K562 (cell line): Measurements from ENCODE around the gene ADCY6. TPM values are rescaled to one million over a fixed set of nuclear protein-coding genes. Genes with fewer than 3 reads are reported as not detected.

Source experiments
- ATAC-seq: fragments of 200-7000 bp; cut with Tn5 transposase; 3 replicates; pipeline ENCODE4 v1.9.1; 2020; ENCODE audit warnings: moderate library complexity
- BruUV-seq: library from RNA; stranded (reverse); fragments of 400-500 nt; replicated peaks from 2 replicates; lab custom pipeline; 2021; lab: Mats Ljungman, UMichigan
- CTCF ChIA-PET: fragments of 300-600 bp; formaldehyde crosslinking; extraction: SDS; loops from one replicate; lab custom pipeline; 2021; ENCODE audit warnings: low intra/inter-chr PET ratio; lab: Yijun Ruan, JAX
- POLR2A ChIA-PET: fragments of 300-600, 350-650 bp; sonication (Branson Sonifier 250); formaldehyde crosslinking; extraction: SDS; loops from one replicate; lab custom pipeline; 2021; ENCODE audit warnings: antibody characterized with exemption, inconsistent platforms; lab: Yijun Ruan, JAX
- DNase-seq, 4 experiments: peaks; one replicate each; pipeline versions ENCODE4 v3.0.0 to v3.0.0-alpha.2; 2011 to 2018; ENCODE audit warnings: low spot score in 3 of 4, mixed read lengths in 3 of 4; ENCODE audit errors: extremely low read depth in 1 of 4
- FAIRE-seq: peaks from 2 replicates; lab custom pipeline; 2011; peaks lifted over from hg19 to GRCh38; lab: Jason Lieb, UNC
- H2AFZ ChIP-seq: 2 replicates; pipeline ENCODE4 v1.6.0; 2011; ENCODE audit warnings: low read depth, low read length, control low read depth, inconsistent platforms
- H3K27ac ChIP-seq: fragments of 200-600 bp; 3 replicates; pipeline ENCODE4 v1.8.0; 2011; ENCODE audit warnings: low read depth, mild to moderate bottlenecking, control low read depth, inconsistent platforms, low read length, moderate library complexity, mixed read lengths; ENCODE audit errors: extremely low read depth
- H3K27me3 ChIP-seq, 2 experiments: fragments of 300-600 bp in 1 of 2; 2 replicates in 1 of 2; 3 replicates in 1 of 2; pipeline versions ENCODE4 v1.6.0 to v1.8.0; 2011; ENCODE audit warnings: inconsistent platforms in 2 of 2, low read length in 2 of 2, mild to moderate bottlenecking in 1 of 2, mixed read lengths in 1 of 2, moderate library complexity in 1 of 2; ENCODE audit not compliant: control insufficient read depth in 2 of 2, insufficient read depth in 2 of 2
- H3K36me3 ChIP-seq: fragments of 300-600 bp; 3 replicates; pipeline ENCODE4 v1.8.0; 2011; ENCODE audit warnings: mild to moderate bottlenecking, low read length, inconsistent platforms; ENCODE audit not compliant: control insufficient read depth, insufficient read depth
- H3K4me1 ChIP-seq, 2 experiments: fragments of 200-600 bp in 1 of 2; replicated peaks in 1 of 2; 2 replicates in 1 of 2; 3 replicates in 1 of 2; pipeline versions ENCODE4 v1.5.1 to v1.8.0; 2011; ENCODE audit warnings: inconsistent platforms in 2 of 2, low read length in 2 of 2, mild to moderate bottlenecking in 1 of 2, mixed read lengths in 1 of 2, moderate library complexity in 1 of 2; ENCODE audit not compliant: control insufficient read depth in 2 of 2, insufficient read depth in 2 of 2
- H3K4me2 ChIP-seq: 2 replicates; pipeline ENCODE4 v1.6.1; 2011; ENCODE audit warnings: low read length, control low read depth, inconsistent platforms, mixed read lengths; ENCODE audit not compliant: insufficient read depth
- H3K4me3 ChIP-seq: fragments of 200-600 bp; sonication (generic), shearing (Covaris generic); 2 replicates; pipeline ENCODE4 v1.5.1; 2016; ENCODE audit warnings: control low read depth, inconsistent platforms
- H3K79me2 ChIP-seq: fragments of 200-600 bp; 3 replicates; pipeline ENCODE4 v1.8.0; 2011; ENCODE audit warnings: low read length, inconsistent platforms; ENCODE audit not compliant: control insufficient read depth, insufficient read depth
- H3K9ac ChIP-seq, 2 experiments: 2 replicates each; pipeline versions ENCODE4 v1.6.0 to v1.6.1; 2011; ENCODE audit warnings: low read depth in 2 of 2, low read length in 2 of 2, control low read depth in 1 of 2, inconsistent platforms in 1 of 2, mild to moderate bottlenecking in 1 of 2, mixed read lengths in 1 of 2; ENCODE audit not compliant: insufficient read depth in 1 of 2
- H3K9me1 ChIP-seq: one replicate; pipeline ENCODE4 v1.6.0; 2011; ENCODE audit warnings: inconsistent platforms, mild to moderate bottlenecking, low read length, moderate library complexity; ENCODE audit not compliant: control insufficient read depth, insufficient read depth
- H3K9me3 ChIP-seq: replicated peaks from 2 replicates; pipeline ENCODE4 v1.5.1; 2011; ENCODE audit warnings: low read depth, low read length, inconsistent platforms; ENCODE audit not compliant: control insufficient read depth, insufficient read depth
- H4K20me1 ChIP-seq: replicated peaks from 2 replicates; pipeline ENCODE4 v1.6.1; 2011; ENCODE audit warnings: low read length, inconsistent platforms, mixed read lengths; ENCODE audit not compliant: control insufficient read depth, insufficient read depth
- CHCHD3 ChIP-seq: fragments of 250-450 bp; sonication (Bioruptor Pico); IDR thresholded peaks from 2 replicates; pipeline ENCODE4 v2.1.2; 2022; ENCODE audit warnings: mild to moderate bottlenecking
- CREB1 ChIP-seq, 2 experiments: sonication (generic) in 1 of 2; formaldehyde crosslinking in 1 of 2; IDR thresholded peaks; 2 replicates each; pipeline versions ENCODE4 v1.6.1 to v1.8.0; 2012 to 2022; ENCODE audit warnings: inconsistent platforms in 1 of 2, mild to moderate bottlenecking in 1 of 2, missing genetic modification reagents in 1 of 2, moderate library complexity in 1 of 2
- ETV5 ChIP-seq: sonication (generic); formaldehyde crosslinking; IDR thresholded peaks from 2 replicates; pipeline ENCODE4 v1.4.0; 2020; ENCODE audit warnings: low read depth, mild to moderate bottlenecking, missing genetic modification reagents
- MAZ ChIP-seq, 2 experiments: fragments of 450-650 bp in 1 of 2; sonication (generic) in 1 of 2; formaldehyde crosslinking; IDR thresholded peaks in 1 of 2; conservative IDR thresholded peaks in 1 of 2; 2 replicates each; pipeline versions ENCODE4 v1.4.0 to v1.5.0; 2020; ENCODE audit warnings: mild to moderate bottlenecking in 1 of 2, missing genetic modification reagents in 1 of 2
- MTF1 ChIP-seq: fragments of 250-450 bp; sonication (Bioruptor Pico); IDR thresholded peaks from 2 replicates; pipeline ENCODE4 v1.9.0; 2021; ENCODE audit warnings: moderate library complexity, mild to moderate bottlenecking, inconsistent platforms, borderline replicate concordance
- NFIC ChIP-seq: fragments of 450-650 bp; IDR thresholded peaks from 2 replicates; pipeline ENCODE4 v1.6.1; 2017; ENCODE audit warnings: mild to moderate bottlenecking, inconsistent platforms
- SAP30 ChIP-seq: fragments of 200-600 bp; sonication (generic); IDR thresholded peaks from 2 replicates; pipeline ENCODE4 v1.6.1; 2012; ENCODE audit warnings: borderline replicate concordance, low read depth, mild to moderate bottlenecking, moderate library complexity, low read length, control low read depth, inconsistent platforms; ENCODE audit not compliant: insufficient read depth, poor library complexity, severe bottlenecking
- SMAD4 ChIP-seq: fragments of 250-450 bp; sonication (Bioruptor Pico); conservative IDR thresholded peaks from 2 replicates; pipeline ENCODE4 v1.8.0; 2021; ENCODE audit warnings: inconsistent platforms, mild to moderate bottlenecking, moderate library complexity
- ZFX ChIP-seq: sonication (generic); formaldehyde crosslinking; IDR thresholded peaks from 2 replicates; pipeline ENCODE4 v1.8.0; 2022; ENCODE audit warnings: mild to moderate bottlenecking, missing genetic modification reagents, moderate library complexity
- ZNF197 ChIP-seq: fragments of 200-800 bp; sonication (Bioruptor generic); IDR thresholded peaks from 2 replicates; pipeline ENCODE4 v1.6.1; 2016; ENCODE audit warnings: low read depth, missing genetic modification characterization, missing compliant biosample characterization
- WGBS: fragments of 100-300 bp; shearing (Covaris generic); methylation state at CpG from one replicate; pipeline ENCODE4 v1.1.6; 2016; ENCODE audit warnings: low coverage, mixed read lengths; ENCODE audit not compliant: insufficient coverage; ENCODE audit errors: missing lambda C conversion rate; 5-methylcytosine and 5-hydroxymethylcytosine counted together
- in situ Hi-C: fragments of 300-500 bp; cut with MboI; formaldehyde crosslinking; loops from 4 replicates; pipeline ENCODE4 v1.15.0; 2018; ENCODE audit warnings: inconsistent platforms, mixed read lengths
- intact Hi-C: fragments of 100-400 bp; cut with micrococcal nuclease; formaldehyde crosslinking; loops from 2 replicates; pipeline ENCODE4 v1.14.2; 2022
- polyA plus RNA-seq, 8 experiments: library from polyadenylated mRNA; depleted of rRNA in 4 of 8; stranded (reverse) in 5 of 8; unstranded in 3 of 8; fragments of >200 nt; fragmentation: Nextera tagmentation in 2 of 8; fragmentation: Illumina TruSeq in 1 of 8; extraction: Ambion mirVana in 2 of 8; extraction: Trizol in 1 of 8; gene quantifications; 2 replicates each; pipeline versions ENCODE4 v1.2.1 to v1.2.3, GENCODE V29; 2011 to 2014; ENCODE audit warnings: inconsistent platforms in 1 of 8, missing spikeins in 1 of 8
- total RNA-seq, 7 experiments: library from RNA; depleted of rRNA in 6 of 7; stranded (reverse); fragments of >200 nt in 6 of 7; fragmentation: Illumina TruSeq in 2 of 7; extraction: Trizol in 2 of 7; gene quantifications; 2 replicates each; pipeline versions ENCODE4 v1.2.1 to v1.2.3, GENCODE V29; 2011 to 2021; ENCODE audit warnings: low replicate concordance in 1 of 7
- TF ChIP-seq, protein P1 (sequence below): conservative IDR thresholded peaks from 2 replicates; pipeline ENCODE4 v1.6.1; 2011; ENCODE audit warnings: low read depth, mild to moderate bottlenecking, low read length; ENCODE audit not compliant: control insufficient read depth
- TF ChIP-seq, protein P2 (sequence below), 2 experiments: fragments of 450-650 bp in 1 of 2; sonication (generic) in 1 of 2; formaldehyde crosslinking in 1 of 2; IDR thresholded peaks in 1 of 2; conservative IDR thresholded peaks in 1 of 2; 2 replicates each; pipeline versions ENCODE4 v1.6.1 to v1.8.1; 2016 to 2023; ENCODE audit warnings: mild to moderate bottlenecking in 2 of 2, moderate library complexity in 2 of 2, inconsistent platforms in 1 of 2, missing genetic modification reagents in 1 of 2
- TF ChIP-seq, protein P3 (sequence below): fragments of 450-650 bp; formaldehyde crosslinking; conservative IDR thresholded peaks from 2 replicates; pipeline ENCODE4 v1.4.0; 2022; ENCODE audit warnings: mild to moderate bottlenecking, missing genetic modification characterization
- TF ChIP-seq, protein P4 (sequence below): fragments of 450-650 bp; formaldehyde crosslinking; IDR thresholded peaks from 2 replicates; pipeline ENCODE4 v1.4.0; 2022; ENCODE audit warnings: missing genetic modification characterization

ADCY6 gene
- total and polyA plus RNA-seq, 9 of the 15 experiments (the other 6 are each of a cell fraction or from before 2014, with no cell fraction given) = 0.01 to 1.0 (median 0.53) TPM

DNA sequence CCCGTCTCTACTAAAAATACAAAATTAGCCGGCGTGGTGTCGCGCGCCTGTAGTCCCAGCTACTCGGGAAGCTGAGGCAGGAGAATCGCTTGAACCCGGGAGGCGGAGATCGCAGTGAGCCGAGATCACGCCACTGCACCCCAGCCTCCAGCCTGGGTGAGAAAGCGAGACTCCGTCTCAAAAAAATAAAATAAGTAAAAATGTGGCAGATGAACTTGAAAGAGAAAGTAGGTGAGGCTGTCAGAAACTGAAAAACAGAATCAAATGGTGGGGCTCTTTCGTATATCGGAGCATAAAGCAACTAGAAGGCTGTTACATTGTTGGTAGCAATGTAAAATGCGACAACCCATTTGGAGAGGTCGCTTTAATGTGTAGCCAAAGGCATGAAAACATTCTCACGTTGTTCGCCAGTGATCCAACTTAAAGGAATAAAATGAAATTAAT is 71.6 kb downstream of the ADCY6 start:
- ChIA-PET CTCF (no interaction called here), POLR2A (interaction anchor here (0.7 to 1.3 kb wide), 2 partner anchors 12 to 21 kb away, joined by 3 read pairs; no protein-coding TSS in a partner anchor)
- Histone ChIP-seq H3K27ac (peak overlapping the region; percentile 98), H3K79me2 (peaks cover 44% of the 10 kb centered on the region), H4K20me1 (no peaks in the 10 kb centered on the region; the same call in none of the 2 replicates), H3K9ac (peak overlapping the region; percentile 80 to 99), H2AFZ (peak overlapping the region; percentile 78), H3K36me3 (peaks cover 30% of the 10 kb centered on the region), H3K4me2 (peak overlapping the region; percentile 93), H3K27me3 (no peaks in the 10 kb centered on the region), H3K9me3 (peaks cover 16% of the 10 kb centered on the region), H3K4me3 (peak overlapping the region; percentile 94), H3K4me1 (peaks cover 5 to 14% of the 10 kb centered on the region in 2 experiments; a peak in 4 of 5 replicates), H3K9me1 (no peaks in the 10 kb centered on the region)
- peak in 1 of 4 experiments; percentile 35 for DNase-seq
- peak; percentile 52 for FAIRE-seq
- in situ Hi-C loops = no loop called here
- BruUV-seq = TSS peak; percentile 97
- peak; percentile 1; the same call in 1 of the 3 replicates for ATAC-seq
- intact Hi-C loops = loop anchor here (2.0 kb wide), 1 partner anchor 34 kb away; the partner anchor contains the start of gene KANSL2
- whole genome bisulfite sequencing = 4% methylated on average over 21 of the region's 21 CpGs
- 0 out of 2 replicates have a peak, but pooled peaks have one; percentile 14 for TF ChIP-seq SMAD4 (CRISPR knock-in tag)
- no peak for TF ChIP-seq ZNF197 (CRISPR knock-in tag)
- TF ChIP-seq, protein P1, sequence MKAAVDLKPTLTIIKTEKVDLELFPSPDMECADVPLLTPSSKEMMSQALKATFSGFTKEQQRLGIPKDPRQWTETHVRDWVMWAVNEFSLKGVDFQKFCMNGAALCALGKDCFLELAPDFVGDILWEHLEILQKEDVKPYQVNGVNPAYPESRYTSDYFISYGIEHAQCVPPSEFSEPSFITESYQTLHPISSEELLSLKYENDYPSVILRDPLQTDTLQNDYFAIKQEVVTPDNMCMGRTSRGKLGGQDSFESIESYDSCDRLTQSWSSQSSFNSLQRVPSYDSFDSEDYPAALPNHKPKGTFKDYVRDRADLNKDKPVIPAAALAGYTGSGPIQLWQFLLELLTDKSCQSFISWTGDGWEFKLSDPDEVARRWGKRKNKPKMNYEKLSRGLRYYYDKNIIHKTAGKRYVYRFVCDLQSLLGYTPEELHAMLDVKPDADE = no peak
- 0 out of 2 replicates have a peak, but pooled peaks have one; percentile 2 for TF ChIP-seq NFIC
- no peak for TF ChIP-seq ZFX
- TF ChIP-seq SAP30 = no peak
- TF ChIP-seq ETV5 (CRISPR knock-in tag) = no peak
- TF ChIP-seq MAZ (CRISPR knock-in tag; conservative IDR thresholded peaks at IDR 0.05 in 1 of 2, IDR thresholded peaks at IDR 0.05 in 1 of 2) = no peak
- TF ChIP-seq CREB1 (IDR thresholded peaks at IDR 0.05) = peak; percentile 2; the same call in 1 of the 2 replicates
- no peak for TF ChIP-seq CREB1 (CRISPR knock-in tag; IDR thresholded peaks at IDR 0.05)
- no peak for TF ChIP-seq CHCHD3
- TF ChIP-seq, protein P2, sequence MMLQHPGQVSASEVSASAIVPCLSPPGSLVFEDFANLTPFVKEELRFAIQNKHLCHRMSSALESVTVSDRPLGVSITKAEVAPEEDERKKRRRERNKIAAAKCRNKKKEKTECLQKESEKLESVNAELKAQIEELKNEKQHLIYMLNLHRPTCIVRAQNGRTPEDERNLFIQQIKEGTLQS (IDR thresholded peaks at IDR 0.05) = no peak
- TF ChIP-seq, protein P2 (CRISPR knock-in tag; conservative IDR thresholded peaks at IDR 0.05) = no peak
- TF ChIP-seq, protein P3, sequence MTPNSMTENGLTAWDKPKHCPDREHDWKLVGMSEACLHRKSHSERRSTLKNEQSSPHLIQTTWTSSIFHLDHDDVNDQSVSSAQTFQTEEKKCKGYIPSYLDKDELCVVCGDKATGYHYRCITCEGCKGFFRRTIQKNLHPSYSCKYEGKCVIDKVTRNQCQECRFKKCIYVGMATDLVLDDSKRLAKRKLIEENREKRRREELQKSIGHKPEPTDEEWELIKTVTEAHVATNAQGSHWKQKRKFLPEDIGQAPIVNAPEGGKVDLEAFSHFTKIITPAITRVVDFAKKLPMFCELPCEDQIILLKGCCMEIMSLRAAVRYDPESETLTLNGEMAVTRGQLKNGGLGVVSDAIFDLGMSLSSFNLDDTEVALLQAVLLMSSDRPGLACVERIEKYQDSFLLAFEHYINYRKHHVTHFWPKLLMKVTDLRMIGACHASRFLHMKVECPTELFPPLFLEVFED (CRISPR knock-in tag) = peak; percentile 80; the same call in 1 of the 2 replicates
- TF ChIP-seq, protein P4, sequence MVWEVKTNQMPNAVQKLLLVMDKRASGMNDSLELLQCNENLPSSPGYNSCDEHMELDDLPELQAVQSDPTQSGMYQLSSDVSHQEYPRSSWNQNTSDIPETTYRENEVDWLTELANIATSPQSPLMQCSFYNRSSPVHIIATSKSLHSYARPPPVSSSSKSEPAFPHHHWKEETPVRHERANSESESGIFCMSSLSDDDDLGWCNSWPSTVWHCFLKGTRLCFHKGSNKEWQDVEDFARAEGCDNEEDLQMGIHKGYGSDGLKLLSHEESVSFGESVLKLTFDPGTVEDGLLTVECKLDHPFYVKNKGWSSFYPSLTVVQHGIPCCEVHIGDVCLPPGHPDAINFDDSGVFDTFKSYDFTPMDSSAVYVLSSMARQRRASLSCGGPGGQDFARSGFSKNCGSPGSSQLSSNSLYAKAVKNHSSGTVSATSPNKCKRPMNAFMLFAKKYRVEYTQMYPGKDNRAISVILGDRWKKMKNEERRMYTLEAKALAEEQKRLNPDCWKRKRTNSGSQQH (CRISPR knock-in tag) = 0 out of 2 replicates have a peak, but pooled peaks have one; percentile 30
- TF ChIP-seq MTF1 (CRISPR knock-in tag) = no peak
